ENCODE measurements around the gene CA9. TPM values are rescaled to one million over a fixed set of nuclear protein-coding genes. Genes with fewer than 3 reads are reported as not detected.

The CA9 gene
- total RNA-seq, 8 experiments from 2014 or later = 0.60 to 1.8 (median 0.87) TPM; not detected in 5

GRCh38 chr9:35723426-35723825 lies 49.7 kb downstream of the CA9 start:
- Histone ChIP-seq H3K4me3 (no peak overlapping the region), H3K27ac (no peak overlapping the region), H3K4me1 (replicated peaks in 1 of 2) (peaks cover under 1 to 11% of the 10 kb centered on the region in 2 donors)
- in situ Hi-C loops (cut with MboI; ENCODE audit: low pct_unique_long_range_greater_than_20kb in 2 of 9, low sequenced_read_pairs in 9 of 9, unreplicated experiment in 9 of 9) = no loop called here
- 60 to 100% (median 100%) methylated on average over 1 to 2 of the region's 2 CpGs; no CpG with 5 or more reads in 3 of the 10 experiments for WGBS, 10 experiments
- ATAC-seq (replicated peaks in 6 of 8) = no peak

GRCh38 chr9:35723908-35724307 lies 50.2 kb downstream of the CA9 start:
- Histone ChIP-seq H3K4me3 (no peak overlapping the region), H3K4me1 (replicated peaks in 1 of 2) (peaks cover 5 to 15% of the 10 kb centered on the region in 2 donors), H3K27ac (no peak overlapping the region)
- in situ Hi-C loops (cut with MboI; ENCODE audit: low pct_unique_long_range_greater_than_20kb in 2 of 9, low sequenced_read_pairs in 9 of 9, unreplicated experiment in 9 of 9) = no loop called here
- ATAC-seq (replicated peaks in 6 of 8) = no peak
- 100% methylated on average over 3 of the region's 8 CpGs; no CpG with 5 or more reads in 9 of the 10 experiments for WGBS, 10 experiments

DNA sequence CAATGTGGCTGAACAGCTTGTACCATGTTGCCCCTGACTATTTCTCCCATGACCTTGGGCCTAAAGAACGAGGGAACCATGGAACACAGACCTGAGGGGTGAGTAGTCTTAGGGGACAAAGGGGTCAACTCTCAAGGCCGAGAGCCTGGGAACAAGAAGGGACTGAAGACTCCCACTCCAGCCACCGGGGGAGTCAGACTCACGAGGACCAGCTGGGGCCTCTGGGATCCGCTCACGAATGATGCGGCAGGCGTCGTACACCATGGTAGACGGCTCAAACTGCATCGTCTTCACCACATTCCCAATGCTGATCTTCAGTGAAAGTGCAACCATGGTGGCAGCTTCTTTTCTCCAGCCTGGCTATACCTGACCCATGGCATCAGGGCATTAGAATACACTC lies 51.6 kb downstream of the CA9 start:
- Histone ChIP-seq H3K4me1 (replicated peaks in 1 of 2) (peaks cover 17 to 28% of the 10 kb centered on the region in 2 donors), H3K4me3 (no peak overlapping the region), H3K27ac (no peak overlapping the region)
- whole genome bisulfite sequencing, 10 experiments = 90 to 100% (median 95%) methylated on average over 4 to 8 of the region's 11 CpGs; no CpG with 5 or more reads in 5 of the 10 experiments
- in situ Hi-C loops (cut with MboI; ENCODE audit: low pct_unique_long_range_greater_than_20kb in 2 of 9, low sequenced_read_pairs in 9 of 9, unreplicated experiment in 9 of 9) = no loop called here
- ATAC-seq (replicated peaks in 6 of 8) = no peak

DNA sequence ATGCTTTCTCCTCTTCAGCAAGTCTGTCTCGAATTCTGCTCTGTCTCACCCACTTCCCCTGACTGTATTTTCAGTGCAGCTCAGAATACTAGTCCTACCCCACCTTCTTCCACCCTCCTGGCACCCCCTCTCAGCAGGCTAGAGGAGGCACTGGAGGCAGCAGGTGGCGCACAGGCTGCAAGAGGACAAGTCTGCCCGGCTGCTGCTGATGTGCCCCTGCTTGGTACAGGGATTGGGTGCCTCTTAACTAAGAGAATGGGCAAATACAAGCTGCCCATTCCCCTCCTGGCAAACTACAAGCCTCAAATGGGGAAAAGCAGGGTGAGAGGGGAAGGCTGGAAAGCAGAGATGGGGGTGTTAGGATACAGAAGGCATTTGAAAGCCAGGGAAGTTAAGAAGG lies 53.2 kb downstream of the CA9 start:
- in situ Hi-C loops (cut with MboI; ENCODE audit: low pct_unique_long_range_greater_than_20kb in 2 of 9, low sequenced_read_pairs in 9 of 9, unreplicated experiment in 9 of 9) = no loop called here
- 14 to 100% (median 65%) methylated on average over 1 to 3 of the region's 3 CpGs; no CpG with 5 or more reads in 2 of the 10 experiments for WGBS, 10 experiments
- ATAC-seq (replicated peaks in 6 of 8) = peak in 4 of 8 experiments; percentile 2 to 45 (median 10)

GRCh38 chr9:35727676-35728040 lies 53.9 kb downstream of the CA9 start:
- H3K4me3 ChIP-seq = no peak overlapping the region
- 33 to 100% (median 41%) methylated on average over 2 to 3 of the region's 5 CpGs; no CpG with 5 or more reads in 4 of the 10 experiments for WGBS, 10 experiments
- H3K27ac ChIP-seq = no peak overlapping the region
- H3K4me1 ChIP-seq (replicated peaks in 1 of 2) = peaks cover 27 to 36% of the 10 kb centered on the region in 2 donors
- ATAC-seq (replicated peaks in 6 of 8) = no peak
- in situ Hi-C loops (cut with MboI; ENCODE audit: low pct_unique_long_range_greater_than_20kb in 2 of 9, low sequenced_read_pairs in 9 of 9, unreplicated experiment in 9 of 9) = no loop called here

More for the DNA sequence above, 53.2 kb downstream of the CA9 start:
- H3K4me3 ChIP-seq = no peak overlapping the region
- no peak overlapping the region for H3K27ac ChIP-seq
- H3K4me1 ChIP-seq (replicated peaks in 1 of 2) = peaks cover 27 to 36% of the 10 kb centered on the region in 2 donors

DNA sequence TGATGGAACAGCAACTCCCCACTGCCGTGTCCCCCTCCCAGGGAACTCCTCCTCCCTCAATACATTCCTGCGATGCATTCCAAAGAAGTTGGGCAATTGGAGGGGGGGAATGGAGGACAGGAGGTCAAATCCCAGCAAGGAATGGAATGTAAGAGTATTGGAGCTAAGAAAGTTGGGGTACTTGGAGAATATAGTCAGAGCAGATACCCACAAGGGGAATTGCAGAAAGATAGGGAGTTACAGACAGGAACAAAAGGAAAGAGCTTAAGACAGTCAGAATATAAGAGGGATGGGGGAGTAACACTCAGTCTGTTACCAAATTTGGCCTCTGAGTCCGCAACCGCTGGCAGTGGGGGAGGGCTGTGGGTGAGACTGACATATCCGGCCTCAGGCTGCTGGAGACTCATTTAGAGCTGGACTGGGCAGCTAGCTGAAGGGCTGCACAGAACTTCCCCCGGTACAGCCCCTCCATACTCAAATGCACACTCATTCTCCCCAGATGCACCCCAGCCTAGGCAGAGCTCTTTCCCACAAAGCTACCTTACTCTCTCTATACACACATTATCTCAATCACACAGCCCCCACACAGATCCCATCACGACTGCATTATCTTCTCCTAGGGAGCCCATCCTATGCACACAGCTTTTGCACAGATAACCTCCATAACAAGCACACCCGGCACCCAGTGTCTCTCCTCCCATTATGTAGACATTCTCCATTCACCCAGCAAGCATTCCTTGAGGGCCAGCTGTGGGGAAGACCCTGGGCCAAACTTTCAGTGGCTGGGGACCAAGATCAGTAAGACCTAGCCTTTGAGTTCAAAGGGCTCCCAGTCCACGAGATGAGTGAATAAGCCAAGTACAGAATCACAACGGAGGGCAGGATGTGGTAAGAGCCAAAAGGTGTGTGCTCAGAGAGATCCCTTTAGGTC lies 54.6 kb downstream of the CA9 start:
- ATAC-seq (replicated peaks in 6 of 8) = peak in 1 of 8 experiments; percentile 2
- Histone ChIP-seq H3K4me3 (no peak overlapping the region), H3K4me1 (replicated peaks in 1 of 2) (peaks cover 27 to 36% of the 10 kb centered on the region in 2 donors), H3K27ac (no peak overlapping the region)
- WGBS, 10 experiments = 0 to 26% (median 13%) methylated on average over 2 to 6 of the region's 10 CpGs; no CpG with 5 or more reads in 1 of the 10 experiments
- in situ Hi-C loops (cut with MboI; ENCODE audit: low pct_unique_long_range_greater_than_20kb in 2 of 9, low sequenced_read_pairs in 9 of 9, unreplicated experiment in 9 of 9) = no loop called here

DNA sequence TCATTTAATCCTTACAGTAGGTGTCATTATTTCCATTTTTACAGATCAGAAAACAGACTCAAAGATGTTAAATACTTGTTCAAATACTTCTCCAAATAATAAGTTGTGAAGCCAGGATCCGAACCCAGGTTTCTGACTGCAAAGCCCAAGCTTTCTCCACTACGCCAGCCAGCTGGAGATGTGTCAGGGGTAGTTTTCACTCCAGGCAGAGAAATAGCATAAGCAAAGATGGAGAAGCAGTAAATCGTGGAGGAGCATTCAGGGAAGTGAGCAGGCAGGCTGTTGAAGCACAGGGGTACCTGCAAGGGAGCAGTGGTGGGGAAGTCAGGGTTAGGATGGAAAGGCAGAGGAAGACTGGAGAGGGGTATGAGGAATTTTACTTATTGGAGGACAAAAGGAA lies 55.4 kb downstream of the CA9 start:
- no peak for ATAC-seq (replicated peaks in 6 of 8)
- H3K4me1 ChIP-seq (replicated peaks in 1 of 2) = peaks cover 34 to 43% of the 10 kb centered on the region in 2 donors
- in situ Hi-C loops (cut with MboI; ENCODE audit: low pct_unique_long_range_greater_than_20kb in 2 of 9, low sequenced_read_pairs in 9 of 9, unreplicated experiment in 9 of 9) = no loop called here
- H3K4me3 ChIP-seq = no peak overlapping the region
- H3K27ac ChIP-seq = no peak overlapping the region
- WGBS, 10 experiments = 25 to 100% (median 89%) methylated on average over 2 to 3 of the region's 3 CpGs; no CpG with 5 or more reads in 3 of the 10 experiments

GRCh38 chr9:35729700-35730485 lies 56.2 kb downstream of the CA9 start:
- Histone ChIP-seq H3K4me3 (peak overlapping the region in 2 of 5 donors; percentile 2 to 94), H3K27ac (no peak overlapping the region), H3K4me1 (replicated peaks in 1 of 2) (peaks cover 34 to 43% of the 10 kb centered on the region in 2 donors)
- ATAC-seq (replicated peaks in 6 of 8) = peak in 2 of 8 experiments; percentile 2 to 8
- WGBS, 10 experiments = 0 to 53% (median 13%) methylated on average over 1 to 5 of the region's 6 CpGs
- in situ Hi-C loops (cut with MboI; ENCODE audit: low pct_unique_long_range_greater_than_20kb in 2 of 9, low sequenced_read_pairs in 9 of 9, unreplicated experiment in 9 of 9) = no loop called here

- Histone ChIP-seq H3K27ac (no peak overlapping the region), H3K4me1 (replicated peaks in 1 of 2) (peaks cover 34 to 43% of the 10 kb centered on the region in 2 donors), H3K4me3 (peak overlapping the region in 4 of 5 donors; percentile 72 to 94 (median 86))
- no peak for ATAC-seq (replicated peaks in 6 of 8)
- WGBS, 10 experiments = 46 to 100% (median 88%) methylated on average over 2 of the region's 2 CpGs; no CpG with 5 or more reads in 2 of the 10 experiments
- in situ Hi-C loops (cut with MboI; ENCODE audit: low pct_unique_long_range_greater_than_20kb in 2 of 9, low sequenced_read_pairs in 9 of 9, unreplicated experiment in 9 of 9) = no loop called here
These were observed 56.7 kb downstream of the CA9 start for GRCh38 chr9:35730486-35730854.

Other genes starting within 250 kb of the CA9 start
- gene RUSC2, start 183.8 kb upstream of the CA9 start, total RNA-seq = 10 to 100 TPM; 12.7 to 42.1 (median 34.3) TPM
- gene TESK1, start 68.7 kb upstream of the CA9 start, total RNA-seq = 10 to 100 TPM; 15.9 to 30.6 (median 23.0) TPM
- gene CD72, start 55.5 kb upstream of the CA9 start, total RNA-seq = 1 to 10 TPM in 5 of 8 experiments, under 1 TPM in 3; 0.50 to 3.8 (median 1.3) TPM
- under 1 TPM in 3 of 8 experiments, not detected in 5; 0.36 to 0.62 (median 0.46) TPM for gene SIT1, start 23.0 kb upstream of the CA9 start, total RNA-seq
- over 10,000 TPM; 12,611 to 65,418 (median 21,607) TPM for gene RMRP, start 15.9 kb upstream of the CA9 start, total RNA-seq
- 10 to 100 TPM in 5 of 8 experiments, 1 to 10 TPM in 3; 4.3 to 26.4 (median 18.8) TPM for gene CCDC107, start 15.6 kb upstream of the CA9 start, total RNA-seq
- 1 to 10 TPM in 6 of 8 experiments, under 1 TPM in 2; 0.41 to 7.2 (median 3.0) TPM for gene ARHGEF39, start 8.7 kb upstream of the CA9 start, total RNA-seq
- gene TPM2, start 16.0 kb downstream of the CA9 start, total RNA-seq = 100 to 1,000 TPM in 2 of 8 experiments, 10 to 100 TPM in 3, 1 to 10 TPM in 3; 6.1 to 470 (median 68.3) TPM
- gene TLN1, start 58.3 kb downstream of the CA9 start, total RNA-seq = 100 to 1,000 TPM in 1 of 8 experiments, 10 to 100 TPM in 6, 1 to 10 TPM in 1; 6.9 to 138 (median 44.6) TPM
- gene CREB3, start 58.7 kb downstream of the CA9 start, total RNA-seq = 10 to 100 TPM; 24.7 to 77.7 (median 56.2) TPM
- gene GBA2, start 75.3 kb downstream of the CA9 start, total RNA-seq = 100 to 1,000 TPM in 1 of 8 experiments, 10 to 100 TPM in 7; 24.5 to 128 (median 53.7) TPM
- gene RGP1, start 75.4 kb downstream of the CA9 start, total RNA-seq = 10 to 100 TPM; 11.0 to 31.0 (median 14.4) TPM
- gene MSMP, start 80.3 kb downstream of the CA9 start, total RNA-seq = not detected
- gene NPR2, start 117.7 kb downstream of the CA9 start, total RNA-seq = 10 to 100 TPM in 5 of 8 experiments, 1 to 10 TPM in 3; 5.5 to 37.8 (median 14.6) TPM
- 10 to 100 TPM in 1 of 8 experiments, 1 to 10 TPM in 6, under 1 TPM in 1; 0.31 to 21.9 (median 2.4) TPM for gene SPAG8, start 138.3 kb downstream of the CA9 start, total RNA-seq
- 10 to 100 TPM; 30.5 to 62.8 (median 42.9) TPM for gene HINT2, start 141.1 kb downstream of the CA9 start, total RNA-seq
- gene FAM221B, start 154.8 kb downstream of the CA9 start, total RNA-seq = under 1 TPM; 0.07 to 0.76 (median 0.25) TPM
- gene TMEM8B, start 155.3 kb downstream of the CA9 start, total RNA-seq = 10 to 100 TPM in 5 of 8 experiments, 1 to 10 TPM in 3; 2.4 to 17.0 (median 13.2) TPM
- gene OR13J1, start 196.5 kb downstream of the CA9 start, total RNA-seq = under 1 TPM in 4 of 8 experiments, not detected in 4; 0.27 to 0.97 (median 0.40) TPM
- 1 to 10 TPM in 4 of 8 experiments, under 1 TPM in 3, not detected in 1; 0.27 to 1.8 (median 1.0) TPM for gene HRCT1, start 232.3 kb downstream of the CA9 start, total RNA-seq
- under 1 TPM in 5 of 8 experiments, not detected in 3; 0.11 to 0.91 (median 0.25) TPM for gene SPAAR, start 235.6 kb downstream of the CA9 start, total RNA-seq